NCI-H526 (cell line): Measurements from ENCODE around the gene KDM4B.
"Not testable (repeated sequence)": the region's sequence is repeated elsewhere in the genome, so short reads cannot be mapped to it uniquely, and the experiment has no call there.

Experiments used
- DNase-seq, 2 experiments: peaks; one replicate each; lab custom pipeline; 2025; lab: John Stamatoyannopoulos, UW

Gene KDM4B

GRCh38 chr19:5171711-5172110, 202.8 kb downstream of the KDM4B start:
- no peak for DNase-seq

- DNase-seq, result no peak
Measured at GRCh38 chr19:5172859-5173630, 204.1 kb downstream of the KDM4B start.

GRCh38 chr19:5173993-5174392, 205.1 kb downstream of the KDM4B start:
- DNase-seq, result no peak

GRCh38 chr19:5177745-5178450, 209.0 kb downstream of the KDM4B start:
- no peak for DNase-seq

GRCh38 chr19:5178841-5179240, 209.9 kb downstream of the KDM4B start:
- DNase-seq, result no peak

- DNase-seq, result no peak
Measured at GRCh38 chr19:5179256-5179655, 210.3 kb downstream of the KDM4B start.

GRCh38 chr19:5181329-5181728, 212.4 kb downstream of the KDM4B start:
- no peak for DNase-seq

GRCh38 chr19:5182751-5183150, 213.8 kb downstream of the KDM4B start:
- no peak for DNase-seq

GRCh38 chr19:5183616-5184015, 214.7 kb downstream of the KDM4B start:
- no peak for DNase-seq

- DNase-seq, result no peak
Measured at GRCh38 chr19:5184930-5185329, 216.0 kb downstream of the KDM4B start.

GRCh38 chr19:5186293-5187050, 217.6 kb downstream of the KDM4B start:
- no peak for DNase-seq

GRCh38 chr19:5188548-5189317, 219.8 kb downstream of the KDM4B start:
- no peak for DNase-seq

GRCh38 chr19:5189318-5189607, 220.3 kb downstream of the KDM4B start:
- no peak for DNase-seq

GRCh38 chr19:5191091-5191490, 222.2 kb downstream of the KDM4B start:
- DNase-seq, result no peak

- no peak for DNase-seq
Measured at GRCh38 chr19:5192568-5192967, 223.7 kb downstream of the KDM4B start.

GRCh38 chr19:5193192-5193591, 224.3 kb downstream of the KDM4B start:
- no peak for DNase-seq

- DNase-seq, result no peak
Measured at GRCh38 chr19:5194641-5195040, 225.7 kb downstream of the KDM4B start.

- not testable (repeated sequence) for DNase-seq
Measured at GRCh38 chr19:5195587-5195986, 226.7 kb downstream of the KDM4B start.

- no peak for DNase-seq
Measured at GRCh38 chr19:5196832-5197231, 227.9 kb downstream of the KDM4B start.

GRCh38 chr19:5200844-5201243, 231.9 kb downstream of the KDM4B start:
- DNase-seq, result no peak

GRCh38 chr19:5202553-5202952, 233.6 kb downstream of the KDM4B start:
- no peak for DNase-seq
